Measurements from ENCODE around the gene KIAA0825. TPM values are rescaled to one million over a fixed set of nuclear protein-coding genes. Genes with fewer than 3 reads are reported as not detected.

KIAA0825 gene
- total and polyA plus RNA-seq, 2 donors (not counting 1 experiment from before 2014, with no cell fraction given): 1.7 to 3.6 TPM

GRCh38 chr5:94516148-94516547 is 102.3 kb downstream of the KIAA0825 start:
- no peak overlapping the region for H2AFZ ChIP-seq (ENCODE audit: low read length)
- no peaks in the 10 kb centered on the region for H3K36me3 ChIP-seq (ENCODE audit: control insufficient read depth, insufficient read depth, low read length)
- H3K9ac ChIP-seq (ENCODE audit: insufficient read depth, low read length): no peak overlapping the region
- no peaks in the 10 kb centered on the region for H4K20me1 ChIP-seq (ENCODE audit: control insufficient read depth, extremely low read depth, insufficient read depth, low read length)
- no peak overlapping the region for H3K4me3 ChIP-seq (replicated peaks in 1 of 4; ENCODE audit: control extremely low read depth in 1 of 4, insufficient read depth in 1 of 4, low read depth in 3 of 4, low read length in 4 of 4)
- no peaks in the 10 kb centered on the region for H3K9me3 ChIP-seq (ENCODE audit: control insufficient read depth, insufficient read depth, low read depth, low read length)
- no peak overlapping the region for H3K27ac ChIP-seq (ENCODE audit: insufficient read depth, low read length)
- H3K4me2 ChIP-seq (ENCODE audit: extremely low read depth, insufficient read depth, low read length): no peak overlapping the region
- DNase-seq (ENCODE audit: low read depth in 2 of 2): no peak
- H3K79me2 ChIP-seq (ENCODE audit: control insufficient read depth, insufficient read depth, low read length): no peaks in the 10 kb centered on the region
- no peaks in the 10 kb centered on the region for H3K27me3 ChIP-seq (ENCODE audit: control insufficient read depth, insufficient read depth, low read length)
- no peaks in the 10 kb centered on the region for H3K4me1 ChIP-seq (ENCODE audit: control insufficient read depth, extremely low read depth, insufficient read depth, low read length)
- no peak for TF ChIP-seq CTCF (conservative IDR thresholded peaks at IDR 0.05 in 1 of 2, IDR thresholded peaks at IDR 0.05 in 1 of 2; ENCODE audit: low read depth in 1 of 2, low read length in 2 of 2)
- TF ChIP-seq EZH2 (IDR thresholded peaks at IDR 0.05; ENCODE audit: low read length, missing control alignments): no peak

DNA sequence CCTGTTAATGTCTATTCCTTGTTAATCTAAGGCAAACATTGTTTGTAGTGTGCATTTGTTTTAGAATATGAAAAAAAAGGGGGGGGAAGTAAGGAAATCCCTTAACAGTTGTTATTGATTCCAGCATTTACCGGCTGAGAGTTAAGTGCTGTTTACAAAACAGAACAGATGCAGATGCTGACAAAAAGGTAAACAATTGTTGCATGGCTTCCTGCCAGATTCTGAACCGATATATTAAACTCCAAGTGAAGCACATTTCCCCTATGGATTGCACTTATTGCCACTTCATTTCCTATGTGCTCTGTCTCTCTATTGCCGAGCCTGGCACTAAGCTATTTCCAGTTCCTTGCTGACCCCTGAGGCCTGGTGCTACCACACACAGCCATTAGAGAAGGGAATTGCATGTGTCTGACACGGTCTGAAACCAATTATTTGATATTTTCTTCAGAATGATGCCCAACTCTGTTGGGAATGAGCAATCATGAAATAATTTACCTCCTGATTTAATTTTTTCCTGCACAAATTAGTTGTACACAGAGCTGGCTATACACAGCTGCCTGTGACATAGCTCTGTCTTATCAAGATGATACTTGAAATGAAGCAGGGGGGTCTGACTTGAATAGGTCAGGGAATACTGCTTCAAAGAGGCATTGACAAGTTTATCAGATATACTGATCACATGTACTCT is 109.8 kb downstream of the KIAA0825 start:
- no peak overlapping the region for H3K4me2 ChIP-seq (ENCODE audit: extremely low read depth, insufficient read depth, low read length)
- H3K36me3 ChIP-seq (ENCODE audit: control insufficient read depth, insufficient read depth, low read length): no peaks in the 10 kb centered on the region
- TF ChIP-seq EZH2 (IDR thresholded peaks at IDR 0.05; ENCODE audit: low read length, missing control alignments) (no peak), CTCF (conservative IDR thresholded peaks at IDR 0.05 in 1 of 2, IDR thresholded peaks at IDR 0.05 in 1 of 2; ENCODE audit: low read depth in 1 of 2, low read length in 2 of 2) (no peak)
- no peak for DNase-seq (ENCODE audit: low read depth in 2 of 2)
- H3K27me3 ChIP-seq (ENCODE audit: control insufficient read depth, insufficient read depth, low read length): no peaks in the 10 kb centered on the region
- H3K4me3 ChIP-seq (replicated peaks in 1 of 4; ENCODE audit: control extremely low read depth in 1 of 4, insufficient read depth in 1 of 4, low read depth in 3 of 4, low read length in 4 of 4): no peak overlapping the region
- H3K4me1 ChIP-seq (ENCODE audit: control insufficient read depth, extremely low read depth, insufficient read depth, low read length): no peaks in the 10 kb centered on the region
- no peaks in the 10 kb centered on the region for H4K20me1 ChIP-seq (ENCODE audit: control insufficient read depth, extremely low read depth, insufficient read depth, low read length)
- no peak overlapping the region for H2AFZ ChIP-seq (ENCODE audit: low read length)
- H3K27ac ChIP-seq (ENCODE audit: insufficient read depth, low read length): no peak overlapping the region
- H3K9ac ChIP-seq (ENCODE audit: insufficient read depth, low read length): no peak overlapping the region
- no peaks in the 10 kb centered on the region for H3K79me2 ChIP-seq (ENCODE audit: control insufficient read depth, insufficient read depth, low read length)
- no peaks in the 10 kb centered on the region for H3K9me3 ChIP-seq (ENCODE audit: control insufficient read depth, insufficient read depth, low read depth, low read length)

- no peak overlapping the region for H2AFZ ChIP-seq (ENCODE audit: low read length)
- no peaks in the 10 kb centered on the region for H4K20me1 ChIP-seq (ENCODE audit: control insufficient read depth, extremely low read depth, insufficient read depth, low read length)
- no peaks in the 10 kb centered on the region for H3K36me3 ChIP-seq (ENCODE audit: control insufficient read depth, insufficient read depth, low read length)
- TF ChIP-seq CTCF (conservative IDR thresholded peaks at IDR 0.05 in 1 of 2, IDR thresholded peaks at IDR 0.05 in 1 of 2; ENCODE audit: low read depth in 1 of 2, low read length in 2 of 2) (no peak), EZH2 (IDR thresholded peaks at IDR 0.05; ENCODE audit: low read length, missing control alignments) (no peak)
- no peaks in the 10 kb centered on the region for H3K4me1 ChIP-seq (ENCODE audit: control insufficient read depth, extremely low read depth, insufficient read depth, low read length)
- H3K9me3 ChIP-seq (ENCODE audit: control insufficient read depth, insufficient read depth, low read depth, low read length): no peaks in the 10 kb centered on the region
- no peak overlapping the region for H3K4me3 ChIP-seq (replicated peaks in 1 of 4; ENCODE audit: control extremely low read depth in 1 of 4, insufficient read depth in 1 of 4, low read depth in 3 of 4, low read length in 4 of 4)
- no peak overlapping the region for H3K9ac ChIP-seq (ENCODE audit: insufficient read depth, low read length)
- H3K4me2 ChIP-seq (ENCODE audit: extremely low read depth, insufficient read depth, low read length): no peak overlapping the region
- no peak overlapping the region for H3K27ac ChIP-seq (ENCODE audit: insufficient read depth, low read length)
- no peaks in the 10 kb centered on the region for H3K27me3 ChIP-seq (ENCODE audit: control insufficient read depth, insufficient read depth, low read length)
- H3K79me2 ChIP-seq (ENCODE audit: control insufficient read depth, insufficient read depth, low read length): no peaks in the 10 kb centered on the region
- peak in 1 of 2 donors; percentile 46 for DNase-seq (ENCODE audit: low read depth in 2 of 2)
Measured at GRCh38 chr5:94505327-94506068, 112.9 kb downstream of the KIAA0825 start.

All from fibroblast of lung (primary cell).